ENCODE data around the gene TMEM178A.

DNA sequence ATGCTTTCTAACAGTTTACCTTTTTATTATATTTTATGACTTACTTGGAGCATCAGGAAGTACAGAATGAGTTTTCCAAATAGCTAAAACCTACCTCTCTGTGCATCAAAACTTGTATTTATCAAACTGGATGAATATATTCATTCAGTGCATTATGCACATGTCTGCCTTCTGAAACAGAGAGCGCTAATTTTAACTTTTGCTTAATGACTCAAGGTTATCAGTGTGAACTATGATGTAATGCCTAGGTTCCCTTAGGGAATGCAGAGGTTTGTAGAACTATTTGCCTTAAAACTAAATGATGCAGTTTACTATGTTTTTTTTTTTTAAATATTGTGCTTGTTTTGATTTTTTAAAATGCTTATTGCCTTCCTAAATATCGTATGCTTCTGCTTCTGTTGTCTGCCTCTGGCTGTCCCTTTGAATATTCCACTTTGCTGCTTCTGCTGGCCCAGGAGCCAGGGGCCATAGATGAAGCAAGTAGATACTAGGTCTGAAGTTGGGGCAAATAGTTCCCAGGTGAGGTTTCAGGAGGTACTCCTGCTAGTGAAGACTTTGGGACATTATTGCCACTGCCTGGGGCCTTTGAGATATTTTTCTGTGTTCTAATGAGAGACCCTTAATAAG, 16.5 kb downstream of the TMEM178A start:
- TF ChIP-seq RAD21 (IDR thresholded peaks at IDR 0.05 in 1 of 2, conservative IDR thresholded peaks at IDR 0.05 in 1 of 2; ENCODE audit: low read depth in 2 of 2, low read length in 2 of 2) = no peak
- TF ChIP-seq POLR2AphosphoS5 (IDR thresholded peaks at IDR 0.05; ENCODE audit: low read depth, low read length) = no peak
- no peak for TF ChIP-seq SP1 (IDR thresholded peaks at IDR 0.05; ENCODE audit: low read depth, low read length)
- TF ChIP-seq, protein P1, sequence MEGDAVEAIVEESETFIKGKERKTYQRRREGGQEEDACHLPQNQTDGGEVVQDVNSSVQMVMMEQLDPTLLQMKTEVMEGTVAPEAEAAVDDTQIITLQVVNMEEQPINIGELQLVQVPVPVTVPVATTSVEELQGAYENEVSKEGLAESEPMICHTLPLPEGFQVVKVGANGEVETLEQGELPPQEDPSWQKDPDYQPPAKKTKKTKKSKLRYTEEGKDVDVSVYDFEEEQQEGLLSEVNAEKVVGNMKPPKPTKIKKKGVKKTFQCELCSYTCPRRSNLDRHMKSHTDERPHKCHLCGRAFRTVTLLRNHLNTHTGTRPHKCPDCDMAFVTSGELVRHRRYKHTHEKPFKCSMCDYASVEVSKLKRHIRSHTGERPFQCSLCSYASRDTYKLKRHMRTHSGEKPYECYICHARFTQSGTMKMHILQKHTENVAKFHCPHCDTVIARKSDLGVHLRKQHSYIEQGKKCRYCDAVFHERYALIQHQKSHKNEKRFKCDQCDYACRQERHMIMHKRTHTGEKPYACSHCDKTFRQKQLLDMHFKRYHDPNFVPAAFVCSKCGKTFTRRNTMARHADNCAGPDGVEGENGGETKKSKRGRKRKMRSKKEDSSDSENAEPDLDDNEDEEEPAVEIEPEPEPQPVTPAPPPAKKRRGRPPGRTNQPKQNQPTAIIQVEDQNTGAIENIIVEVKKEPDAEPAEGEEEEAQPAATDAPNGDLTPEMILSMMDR (IDR thresholded peaks at IDR 0.05; ENCODE audit: control extremely low read depth in 1 of 3, insufficient read depth in 1 of 3, low read depth in 1 of 3, low read length in 3 of 3) = no peak
- TF ChIP-seq POLR2A (IDR thresholded peaks at IDR 0.05; ENCODE audit: control extremely low read depth in 1 of 2, low read depth in 2 of 2, low read length in 2 of 2) = no peak
- no peak for TF ChIP-seq GABPA (IDR thresholded peaks at IDR 0.05; ENCODE audit: borderline replicate concordance, insufficient read depth, low read length)
- TF ChIP-seq KDM5A (IDR thresholded peaks at IDR 0.05; ENCODE audit: low read length) = no peak
- no peak for TF ChIP-seq RNF2 (IDR thresholded peaks at IDR 0.05; ENCODE audit: borderline replicate concordance, low read depth, low read length, missing control alignments, poor library complexity, severe bottlenecking)
- no peak for TF ChIP-seq EZH2 (IDR thresholded peaks at IDR 0.05; ENCODE audit: low read depth, low read length, severe bottlenecking)
- no peak for TF ChIP-seq EP300 (IDR thresholded peaks at IDR 0.05; ENCODE audit: borderline replicate concordance in 1 of 2, low read depth in 2 of 2, low read length in 2 of 2)

Data from H1 (cell line).